Measurements from ENCODE around the gene ZWILCH.

The ZWILCH gene

GRCh38 chr15:66572146-66572545 lies 67.0 kb downstream of the ZWILCH start:
- no peak for TF ChIP-seq TAF1 (IDR thresholded peaks at IDR 0.05; ENCODE audit: low read depth, low read length)
- TF ChIP-seq POLR2AphosphoS5 (IDR thresholded peaks at IDR 0.05; ENCODE audit: low read depth, low read length) = no peak
- TF ChIP-seq POLR2A (IDR thresholded peaks at IDR 0.05; ENCODE audit: low read depth, low read length) = no peak
- no peak for TF ChIP-seq PAX5 (IDR thresholded peaks at IDR 0.05; ENCODE audit: insufficient read depth, low read length, severe bottlenecking)
- TF ChIP-seq SPI1 (IDR thresholded peaks at IDR 0.05; ENCODE audit: low read depth, low read length) = no peak
- no peak for TF ChIP-seq POU2F2 (IDR thresholded peaks at IDR 0.05; ENCODE audit: low read depth, low read length)
- FAIRE-seq = no peak
- no peak for DNase-seq (ENCODE audit: insufficient read length, low spot score)

GRCh38 chr15:66573348-66573718 lies 68.2 kb downstream of the ZWILCH start:
- FAIRE-seq (no peak), DNase-seq (ENCODE audit: insufficient read length, low spot score) (no peak)
- no peak for TF ChIP-seq POU2F2 (IDR thresholded peaks at IDR 0.05; ENCODE audit: low read depth, low read length)
- no peak for TF ChIP-seq POLR2AphosphoS5 (IDR thresholded peaks at IDR 0.05; ENCODE audit: low read depth, low read length)
- TF ChIP-seq TAF1 (IDR thresholded peaks at IDR 0.05; ENCODE audit: low read depth, low read length) = no peak
- TF ChIP-seq PAX5 (IDR thresholded peaks at IDR 0.05; ENCODE audit: insufficient read depth, low read length, severe bottlenecking) = no peak
- TF ChIP-seq POLR2A (IDR thresholded peaks at IDR 0.05; ENCODE audit: low read depth, low read length) = no peak
- no peak for TF ChIP-seq SPI1 (IDR thresholded peaks at IDR 0.05; ENCODE audit: low read depth, low read length)

- DNase-seq (ENCODE audit: insufficient read length, low spot score) = no peak
- TF ChIP-seq TAF1 (IDR thresholded peaks at IDR 0.05; ENCODE audit: low read depth, low read length) = no peak
- 0 out of 2 replicates have a peak, but pooled peaks have one; percentile 5 for TF ChIP-seq SPI1 (IDR thresholded peaks at IDR 0.05; ENCODE audit: low read depth, low read length)
- FAIRE-seq = peak; percentile 84
Observed at GRCh38 chr15:66573719-66574595, 68.8 kb downstream of the ZWILCH start.

- FAIRE-seq (no peak), DNase-seq (ENCODE audit: insufficient read length, low spot score) (no peak)
- TF ChIP-seq TAF1 (IDR thresholded peaks at IDR 0.05; ENCODE audit: low read depth, low read length) (no peak), PAX5 (IDR thresholded peaks at IDR 0.05; ENCODE audit: insufficient read depth, low read length, severe bottlenecking) (no peak), POU2F2 (IDR thresholded peaks at IDR 0.05; ENCODE audit: low read depth, low read length) (no peak), POLR2AphosphoS5 (IDR thresholded peaks at IDR 0.05; ENCODE audit: low read depth, low read length) (no peak), POLR2A (IDR thresholded peaks at IDR 0.05; ENCODE audit: low read depth, low read length) (no peak), SPI1 (IDR thresholded peaks at IDR 0.05; ENCODE audit: low read depth, low read length) (no peak)
Observed at GRCh38 chr15:66574596-66574950, 69.4 kb downstream of the ZWILCH start.

- TF ChIP-seq PAX5 (IDR thresholded peaks at IDR 0.05; ENCODE audit: insufficient read depth, low read length, severe bottlenecking) = no peak
- TF ChIP-seq POLR2AphosphoS5 (IDR thresholded peaks at IDR 0.05; ENCODE audit: low read depth, low read length) = no peak
- TF ChIP-seq POLR2A (IDR thresholded peaks at IDR 0.05; ENCODE audit: low read depth, low read length) = no peak
- no peak for TF ChIP-seq POU2F2 (IDR thresholded peaks at IDR 0.05; ENCODE audit: low read depth, low read length)
- no peak for TF ChIP-seq TAF1 (IDR thresholded peaks at IDR 0.05; ENCODE audit: low read depth, low read length)
- FAIRE-seq (no peak), DNase-seq (ENCODE audit: insufficient read length, low spot score) (no peak)
Observed at GRCh38 chr15:66578286-66578875, 73.3 kb downstream of the ZWILCH start.

- no peak for DNase-seq (ENCODE audit: insufficient read length, low spot score)
- no peak for FAIRE-seq
- TF ChIP-seq POLR2A (IDR thresholded peaks at IDR 0.05; ENCODE audit: low read depth, low read length) (no peak), SPI1 (IDR thresholded peaks at IDR 0.05; ENCODE audit: low read depth, low read length) (no peak), PAX5 (IDR thresholded peaks at IDR 0.05; ENCODE audit: insufficient read depth, low read length, severe bottlenecking) (no peak), TAF1 (IDR thresholded peaks at IDR 0.05; ENCODE audit: low read depth, low read length) (no peak), POLR2AphosphoS5 (IDR thresholded peaks at IDR 0.05; ENCODE audit: low read depth, low read length) (no peak), POU2F2 (IDR thresholded peaks at IDR 0.05; ENCODE audit: low read depth, low read length) (no peak)
Observed at GRCh38 chr15:66580643-66581042, 75.5 kb downstream of the ZWILCH start.

GRCh38 chr15:66581972-66582537 lies 76.9 kb downstream of the ZWILCH start:
- TF ChIP-seq SPI1 (IDR thresholded peaks at IDR 0.05; ENCODE audit: low read depth, low read length) (no peak), TAF1 (IDR thresholded peaks at IDR 0.05; ENCODE audit: low read depth, low read length) (no peak), POLR2AphosphoS5 (IDR thresholded peaks at IDR 0.05; ENCODE audit: low read depth, low read length) (no peak), POLR2A (IDR thresholded peaks at IDR 0.05; ENCODE audit: low read depth, low read length) (no peak), POU2F2 (IDR thresholded peaks at IDR 0.05; ENCODE audit: low read depth, low read length) (no peak), PAX5 (IDR thresholded peaks at IDR 0.05; ENCODE audit: insufficient read depth, low read length, severe bottlenecking) (no peak)
- DNase-seq (ENCODE audit: insufficient read length, low spot score) (no peak), FAIRE-seq (no peak)

GRCh38 chr15:66586155-66586976 lies 81.2 kb downstream of the ZWILCH start:
- no peak for TF ChIP-seq PAX5 (IDR thresholded peaks at IDR 0.05; ENCODE audit: insufficient read depth, low read length, severe bottlenecking)
- TF ChIP-seq POLR2AphosphoS5 (IDR thresholded peaks at IDR 0.05; ENCODE audit: low read depth, low read length) = no peak
- no peak for TF ChIP-seq SPI1 (IDR thresholded peaks at IDR 0.05; ENCODE audit: low read depth, low read length)
- no peak for TF ChIP-seq POU2F2 (IDR thresholded peaks at IDR 0.05; ENCODE audit: low read depth, low read length)
- TF ChIP-seq TAF1 (IDR thresholded peaks at IDR 0.05; ENCODE audit: low read depth, low read length) = no peak
- TF ChIP-seq POLR2A (IDR thresholded peaks at IDR 0.05; ENCODE audit: low read depth, low read length) = no peak
- FAIRE-seq (no peak), DNase-seq (ENCODE audit: insufficient read length, low spot score) (no peak)

GRCh38 chr15:66587020-66587419 lies 81.9 kb downstream of the ZWILCH start:
- TF ChIP-seq POU2F2 (IDR thresholded peaks at IDR 0.05; ENCODE audit: low read depth, low read length) (no peak), POLR2A (IDR thresholded peaks at IDR 0.05; ENCODE audit: low read depth, low read length) (no peak), POLR2AphosphoS5 (IDR thresholded peaks at IDR 0.05; ENCODE audit: low read depth, low read length) (no peak), TAF1 (IDR thresholded peaks at IDR 0.05; ENCODE audit: low read depth, low read length) (no peak), SPI1 (IDR thresholded peaks at IDR 0.05; ENCODE audit: low read depth, low read length) (no peak), PAX5 (IDR thresholded peaks at IDR 0.05; ENCODE audit: insufficient read depth, low read length, severe bottlenecking) (no peak)
- FAIRE-seq = no peak
- no peak for DNase-seq (ENCODE audit: insufficient read length, low spot score)
